NCI-H1694 treated with DMSO at 0.1 percent for 48 hours (cell line): ENCODE measurements around the gene ITGB5.
"Not testable (repeated sequence)": the region's sequence is repeated elsewhere in the genome, so short reads cannot be mapped to it uniquely, and the experiment has no call there.

Source experiments
- DNase-seq: peaks from one replicate; lab custom pipeline; 2025; lab: John Stamatoyannopoulos, UW

The ITGB5 gene

DNA sequence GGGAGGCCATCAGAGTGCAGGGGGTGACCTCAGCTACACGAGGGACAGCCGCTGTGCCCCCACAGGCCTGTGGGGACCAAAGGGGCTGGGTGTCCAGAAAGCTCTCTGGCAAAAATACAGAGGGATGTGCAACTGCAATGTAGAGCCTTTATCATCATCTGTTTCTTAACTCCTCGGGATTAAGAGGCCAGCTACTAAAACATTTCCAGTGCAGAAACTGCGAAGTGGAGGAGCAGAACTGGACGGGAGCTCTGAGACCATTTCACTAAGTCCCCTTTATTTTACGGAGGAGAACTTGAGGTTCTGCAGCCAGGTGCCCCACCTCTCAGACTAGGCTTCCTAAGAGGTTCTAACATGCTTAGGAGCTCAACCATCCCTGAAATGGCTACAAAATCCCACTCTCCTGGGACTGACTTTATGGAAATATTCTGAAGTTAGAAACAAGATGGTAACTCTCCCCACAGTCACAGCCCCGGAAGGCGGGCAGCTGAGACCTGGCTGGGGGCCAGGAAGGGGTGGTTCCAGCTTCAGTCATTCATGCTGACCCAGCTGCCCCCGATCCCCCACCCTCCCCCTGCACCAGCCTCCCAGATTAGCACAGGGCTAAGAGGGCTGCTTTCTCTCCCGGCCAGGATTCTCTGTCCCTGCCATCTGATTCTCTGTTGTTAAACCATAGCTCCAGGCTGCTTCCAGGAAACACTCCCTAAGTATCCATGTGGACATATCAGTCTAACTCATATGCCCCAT lies 116.7 kb downstream of the ITGB5 start:
- no peak for DNase-seq

DNA sequence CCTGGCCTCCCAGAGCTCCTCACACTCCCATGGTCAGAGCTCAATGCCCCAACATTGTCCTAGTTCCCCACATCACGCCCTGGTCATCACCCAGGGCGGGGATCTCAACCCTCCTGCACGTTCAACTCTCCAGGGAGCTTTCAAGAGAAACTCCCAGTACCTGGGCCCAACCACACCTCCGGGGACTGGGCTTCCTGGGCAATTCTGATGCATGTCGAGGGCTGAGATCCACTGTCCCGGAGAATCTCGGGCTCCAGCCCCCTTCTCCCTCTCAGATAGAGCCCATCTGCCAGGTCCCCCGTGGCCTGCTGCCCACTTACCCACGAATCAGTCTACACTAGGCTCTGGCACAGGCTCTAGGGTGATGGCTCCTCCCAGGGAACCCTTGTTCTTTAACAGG lies 117.7 kb downstream of the ITGB5 start:
- no peak for DNase-seq

DNA sequence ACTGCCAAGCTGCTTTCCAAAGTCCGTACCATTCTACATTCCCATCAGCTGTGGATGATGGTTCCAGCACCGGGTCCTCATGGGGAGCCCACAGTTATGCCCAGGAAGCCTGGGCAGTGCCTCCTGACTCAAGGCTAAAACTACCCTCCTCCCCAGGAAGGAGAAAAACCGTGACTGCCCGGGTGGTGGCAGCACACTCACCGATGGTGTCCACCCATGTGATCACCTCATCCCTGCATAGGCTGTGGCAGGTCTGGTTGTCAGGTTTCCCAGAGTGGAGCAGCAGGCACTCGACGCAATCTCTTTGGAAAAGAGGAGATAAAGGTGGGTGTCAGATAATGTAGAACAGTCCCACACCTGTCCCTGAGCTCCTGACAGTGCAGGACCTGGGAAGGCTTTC lies 118.4 kb downstream of the ITGB5 start:
- no peak for DNase-seq

DNA sequence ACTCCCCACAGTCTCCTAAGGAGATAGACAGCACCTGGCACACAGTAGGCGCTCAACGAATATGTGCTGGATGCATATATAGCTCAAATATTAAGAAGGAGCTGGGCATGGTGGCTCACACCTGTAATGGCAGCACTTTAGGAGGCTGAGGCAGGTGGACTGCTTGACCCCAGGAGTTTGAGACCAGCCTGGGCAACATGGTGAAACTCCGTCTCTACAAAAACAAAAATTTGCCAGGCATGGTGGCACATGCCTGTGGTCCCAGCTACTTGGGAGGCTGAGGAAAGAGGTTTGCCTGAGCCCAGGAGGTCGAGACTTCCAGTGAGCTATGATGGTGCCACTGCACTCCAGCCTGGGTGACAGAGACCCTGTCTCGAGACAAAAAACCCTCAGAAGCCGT lies 119.5 kb downstream of the ITGB5 start:
- no peak for DNase-seq

DNA sequence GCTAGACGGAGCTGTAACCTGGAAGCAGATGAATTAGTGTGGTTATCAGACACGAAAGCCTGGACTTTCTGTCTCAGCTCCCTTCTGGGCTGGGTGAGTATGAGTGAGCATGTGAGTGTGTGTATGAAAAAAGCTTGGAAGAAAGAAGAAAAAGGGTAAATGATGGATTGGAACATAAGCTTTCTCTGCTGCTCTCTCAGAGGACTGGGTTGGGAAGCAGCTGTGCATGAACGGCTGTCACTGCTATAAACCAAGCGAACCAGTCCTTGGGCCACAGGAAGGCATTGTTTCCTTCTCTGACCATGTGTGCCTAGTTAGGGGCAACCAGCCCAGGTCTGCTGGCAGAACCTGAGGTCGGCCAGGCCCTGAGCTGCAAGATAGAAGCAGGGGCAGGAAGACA lies 119.9 kb downstream of the ITGB5 start:
- no peak for DNase-seq

DNA sequence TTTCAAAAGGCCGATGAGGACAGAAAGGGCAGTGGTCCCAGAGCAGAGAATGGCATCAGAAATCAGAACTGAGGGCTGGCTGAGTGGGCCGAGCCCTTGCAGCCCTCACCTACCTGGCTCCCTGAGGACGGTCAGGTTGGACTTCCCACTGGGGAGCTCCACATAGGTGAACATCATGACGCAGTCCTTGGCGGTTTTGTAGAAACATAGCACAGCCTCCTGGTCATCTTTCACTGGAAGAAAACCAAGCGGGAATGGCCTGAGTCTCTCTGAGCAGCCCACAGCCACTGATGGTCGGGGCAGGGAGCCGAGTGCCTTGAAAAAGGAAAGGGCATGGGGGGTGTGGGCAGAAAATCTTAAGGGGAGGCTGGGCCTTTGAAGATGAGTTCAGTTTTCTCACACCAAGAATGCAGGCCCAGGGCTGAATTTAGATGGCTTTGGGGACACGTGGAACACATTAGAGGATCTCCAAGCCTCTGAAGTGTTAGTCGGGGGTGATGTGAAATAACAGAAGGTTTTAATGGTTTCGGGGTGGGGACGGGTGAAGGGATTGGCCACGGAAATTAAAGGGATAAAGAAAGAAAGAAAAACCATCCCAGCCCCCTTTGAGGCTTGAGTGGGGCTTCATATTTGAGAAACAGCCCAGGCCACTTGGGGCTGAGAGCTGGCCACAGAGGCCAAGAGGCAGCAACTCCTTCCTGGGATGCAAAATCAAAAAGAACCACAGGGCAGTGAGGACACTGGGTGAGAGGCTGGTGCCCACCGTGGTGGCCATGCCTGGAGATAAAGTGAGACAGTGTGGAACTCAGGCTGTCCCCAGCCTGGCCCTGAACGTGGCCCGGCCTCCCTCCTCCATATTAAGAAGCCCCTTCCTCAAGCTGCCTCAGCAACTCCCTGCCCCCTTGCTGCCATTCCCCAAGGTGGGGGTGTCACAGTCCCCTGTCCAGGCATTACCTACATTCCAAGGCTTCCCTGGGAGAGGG lies 120.8 kb downstream of the ITGB5 start:
- DNase-seq, result no peak

DNA sequence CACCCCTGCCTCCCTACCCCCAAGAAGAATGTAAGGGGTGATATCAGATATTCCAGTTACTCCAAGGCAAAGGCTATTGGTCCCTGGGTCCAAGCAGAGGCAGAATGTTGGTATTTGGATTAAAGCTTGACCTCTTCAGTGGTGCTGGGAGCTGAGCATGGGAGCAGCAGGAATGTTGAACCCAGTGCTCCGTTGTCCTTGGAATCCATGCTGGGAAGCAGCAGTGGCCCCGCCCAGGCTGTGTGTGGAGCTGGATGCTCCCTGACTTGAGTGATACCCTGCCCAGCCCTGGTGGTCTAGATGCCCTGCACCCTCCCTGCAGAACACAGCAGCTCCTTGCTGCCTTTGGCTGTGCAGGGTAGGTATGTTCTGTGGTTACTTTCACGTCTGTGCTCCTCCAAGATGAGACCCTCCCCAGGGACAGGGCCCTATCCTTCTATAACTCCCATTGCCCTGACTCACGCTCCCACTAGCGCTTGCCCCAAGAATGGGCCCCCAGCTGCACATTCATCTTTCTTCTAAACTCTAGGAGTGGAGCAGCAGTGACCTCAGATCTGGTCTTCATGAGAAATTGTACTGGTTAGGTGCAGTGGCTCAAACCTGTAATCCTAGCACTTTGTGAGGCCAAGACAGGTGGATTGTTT lies 121.8 kb downstream of the ITGB5 start:
- DNase-seq, result no peak

DNA sequence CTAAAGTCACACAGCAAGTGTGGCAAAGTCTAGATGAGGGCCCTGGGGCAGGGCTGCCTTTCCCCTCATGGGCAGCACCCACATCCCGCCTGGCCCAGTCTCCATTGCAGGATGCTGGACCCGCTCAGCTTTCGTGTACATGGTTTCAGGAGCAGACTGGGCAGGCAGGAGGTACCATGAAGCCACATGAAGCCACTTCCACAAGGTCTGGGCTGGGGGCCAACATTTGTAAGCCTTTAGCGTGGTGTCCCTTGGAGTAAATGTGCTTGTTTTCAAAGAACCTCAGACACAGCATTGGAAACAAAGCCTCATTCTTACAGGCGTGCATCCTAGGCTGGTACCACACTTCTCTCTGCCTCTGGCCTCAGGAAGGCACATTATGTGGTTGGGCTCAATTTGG lies 122.4 kb downstream of the ITGB5 start:
- DNase-seq, result no peak

DNA sequence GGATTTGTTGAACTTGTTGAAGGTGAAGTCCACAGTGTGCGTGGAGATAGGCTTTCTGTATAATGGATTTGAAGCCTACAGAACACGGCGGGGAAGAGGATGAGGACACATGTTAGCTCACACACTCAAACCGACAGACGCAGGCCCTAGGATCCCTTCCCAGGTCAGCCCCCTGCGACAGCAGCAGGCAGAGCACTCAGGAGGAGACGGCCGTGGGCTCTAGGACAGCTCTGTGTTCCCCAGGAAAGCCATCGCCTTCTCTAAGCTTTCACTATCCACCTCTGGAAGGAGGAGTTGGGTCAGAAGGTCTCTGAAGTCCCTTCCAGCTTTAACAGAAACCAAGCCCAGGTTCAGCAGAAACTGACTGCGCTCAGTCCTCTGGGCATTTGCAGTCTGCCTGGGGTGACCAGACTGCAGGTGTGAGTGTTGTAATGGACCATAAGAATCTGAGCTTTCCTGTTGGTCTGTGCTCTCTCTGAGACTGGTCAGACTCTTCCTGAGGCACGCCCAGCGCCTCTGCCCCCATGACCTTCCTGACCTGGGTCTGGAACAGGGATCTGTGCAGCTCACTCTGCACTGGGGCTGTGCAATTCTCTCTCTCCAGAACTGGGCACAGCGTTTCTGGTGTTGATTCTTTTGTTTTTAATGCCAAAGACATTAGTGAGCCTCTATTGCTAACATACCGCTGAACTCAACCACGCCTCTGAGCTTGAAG lies 123.4 kb downstream of the ITGB5 start:
- DNase-seq, result no peak

DNA sequence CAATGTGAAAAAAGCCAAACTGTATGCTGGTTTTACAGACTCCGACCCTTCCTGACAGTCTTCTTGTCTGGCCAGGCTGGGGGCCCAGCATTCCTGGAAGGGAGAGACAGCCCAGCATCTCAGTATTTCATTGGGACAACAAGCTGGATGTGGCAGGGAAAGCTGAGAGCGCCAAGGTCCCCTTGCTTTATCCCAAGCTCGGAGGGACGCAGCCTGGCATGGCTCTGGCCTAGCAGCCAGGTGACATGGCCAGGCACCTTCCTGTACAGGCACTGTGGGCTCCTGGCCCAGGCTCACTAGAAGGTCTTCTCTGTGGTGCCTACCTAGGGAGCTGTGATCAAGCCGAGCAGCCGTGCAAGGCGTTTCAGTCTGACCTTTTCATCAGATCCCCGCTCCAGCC lies 124.0 kb downstream of the ITGB5 start:
- DNase-seq, result no peak

DNA sequence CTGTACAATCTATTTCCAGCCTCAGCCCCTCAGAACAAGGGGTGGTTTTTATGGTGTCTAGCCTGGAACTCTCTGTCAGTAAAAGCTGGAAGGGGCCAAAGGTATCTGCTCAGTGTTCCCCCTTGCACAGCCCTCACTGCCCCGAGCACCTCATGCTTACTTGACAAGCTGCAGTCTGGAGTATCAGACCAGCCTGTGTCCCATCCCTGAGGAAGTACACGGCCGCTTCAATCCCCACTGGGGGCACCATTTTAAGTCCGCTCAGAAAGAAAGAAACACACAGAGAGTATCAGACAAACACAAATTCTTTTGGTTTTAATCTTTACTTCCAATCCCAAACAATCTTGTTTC lies 124.5 kb downstream of the ITGB5 start:
- no peak for DNase-seq

DNA sequence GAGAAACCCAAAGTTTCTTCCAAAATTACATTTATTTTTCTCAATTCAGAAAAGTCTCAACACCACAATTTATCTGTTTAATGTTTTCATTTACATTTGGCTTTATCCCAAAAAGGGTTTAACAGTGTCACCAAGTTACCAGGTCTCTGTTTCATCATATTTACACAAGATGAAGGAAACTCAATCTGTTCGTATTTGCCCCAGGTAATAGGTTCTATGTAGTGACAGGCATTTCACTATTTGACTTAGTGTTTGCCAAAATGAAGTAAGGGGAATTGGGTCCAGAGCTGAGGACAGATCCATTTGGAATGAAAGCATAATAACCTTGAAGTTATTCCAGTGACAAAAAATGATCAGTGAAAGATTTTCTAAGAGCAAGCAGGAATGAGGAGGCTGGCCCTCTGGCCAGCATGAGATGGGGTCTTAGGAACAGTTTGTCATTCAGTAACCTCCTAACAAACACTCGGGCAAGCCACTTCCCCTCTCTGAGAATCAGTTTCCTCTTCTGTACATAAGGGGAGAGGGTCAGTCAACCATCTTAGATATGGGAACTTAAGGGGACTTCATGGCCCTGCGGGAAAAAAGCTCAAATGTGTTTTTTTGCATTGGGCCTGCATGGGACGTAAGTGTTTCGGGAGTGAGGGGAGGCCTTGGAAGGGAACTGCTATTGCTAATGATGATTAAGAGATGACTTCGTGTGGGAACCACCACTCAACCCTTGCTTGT lies 125.1 kb downstream of the ITGB5 start:
- DNase-seq, result no peak

DNA sequence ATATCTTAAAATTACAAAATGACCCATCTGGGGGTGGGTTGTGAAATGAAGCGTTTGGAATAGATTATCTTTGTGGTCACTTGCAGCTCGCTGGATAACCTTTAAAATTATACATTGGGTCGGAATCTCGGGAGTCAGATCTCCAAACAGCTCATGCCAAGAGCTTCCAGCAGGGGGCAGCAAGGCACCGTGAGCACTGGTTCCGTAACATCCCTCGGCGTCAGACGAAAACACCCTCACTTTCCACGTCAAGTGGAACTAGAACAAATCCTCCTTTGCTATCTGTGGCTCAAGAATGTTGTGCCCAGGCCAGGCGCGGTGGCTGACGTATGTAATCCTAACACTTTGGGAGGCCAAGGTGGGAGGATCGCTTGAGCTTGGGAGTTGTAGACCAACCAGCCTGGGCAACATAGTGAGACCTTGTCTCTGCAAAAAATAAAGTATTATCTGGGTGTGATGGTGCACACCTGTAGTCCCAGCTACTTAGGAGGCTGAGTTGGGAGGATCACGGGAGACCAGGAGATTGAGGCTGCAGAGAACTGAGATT lies 125.8 kb downstream of the ITGB5 start:
- DNase-seq, result peak; percentile 68

DNA sequence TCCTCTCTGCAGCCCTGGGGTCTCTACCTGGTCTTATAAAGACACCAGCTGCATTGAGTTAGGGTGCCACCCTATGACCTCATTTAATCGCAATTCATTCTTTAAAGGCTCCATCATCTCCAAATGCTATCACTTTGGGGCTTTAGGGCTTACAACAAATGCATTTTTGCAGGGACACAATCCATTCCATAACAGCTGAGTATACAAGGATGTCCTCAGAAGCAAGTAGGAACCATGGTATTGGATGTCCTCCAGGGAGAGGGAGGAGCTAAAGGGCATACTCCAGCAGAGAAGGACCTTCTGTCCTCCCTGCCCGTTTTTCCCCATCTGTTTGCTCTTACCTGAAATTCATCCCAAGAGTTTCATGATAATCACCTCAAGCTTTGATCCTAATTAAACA lies 126.6 kb downstream of the ITGB5 start:
- DNase-seq, result no peak

DNA sequence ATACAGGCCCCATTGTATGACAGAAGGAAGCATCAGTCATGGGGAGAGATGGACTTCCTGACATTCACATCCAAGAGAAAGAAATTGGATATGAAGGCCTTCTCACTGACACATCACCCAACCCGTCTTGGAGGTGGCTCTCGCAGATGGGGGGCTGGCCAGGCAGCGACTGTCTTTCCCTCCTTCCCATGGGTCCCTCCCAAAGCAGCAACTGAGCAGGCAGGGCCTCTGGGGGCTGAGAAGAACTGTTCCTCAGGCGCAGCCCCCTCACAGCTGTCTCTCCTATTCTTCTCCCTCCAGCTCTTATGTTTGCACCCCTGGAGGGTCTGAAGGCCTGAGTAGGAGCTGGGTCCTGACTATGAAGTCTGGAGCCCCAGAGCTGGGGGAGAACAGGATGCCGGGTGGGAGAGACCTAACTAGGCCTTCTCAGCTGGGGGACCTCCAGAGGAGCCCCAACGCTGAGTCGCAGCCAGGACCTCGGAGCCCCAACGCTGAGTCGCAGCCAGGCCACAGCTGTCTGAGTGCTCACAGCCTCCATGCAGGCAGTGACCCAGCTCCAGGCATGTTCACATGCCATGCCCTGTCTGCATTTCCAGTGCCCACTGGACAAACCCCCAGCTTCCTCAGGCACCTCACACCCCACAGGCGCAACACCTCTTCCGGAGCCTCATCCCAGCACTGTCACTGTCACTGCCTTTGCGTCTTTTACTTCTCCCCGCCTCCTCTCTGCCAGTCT lies 127.3 kb downstream of the ITGB5 start:
- DNase-seq, result no peak

DNA sequence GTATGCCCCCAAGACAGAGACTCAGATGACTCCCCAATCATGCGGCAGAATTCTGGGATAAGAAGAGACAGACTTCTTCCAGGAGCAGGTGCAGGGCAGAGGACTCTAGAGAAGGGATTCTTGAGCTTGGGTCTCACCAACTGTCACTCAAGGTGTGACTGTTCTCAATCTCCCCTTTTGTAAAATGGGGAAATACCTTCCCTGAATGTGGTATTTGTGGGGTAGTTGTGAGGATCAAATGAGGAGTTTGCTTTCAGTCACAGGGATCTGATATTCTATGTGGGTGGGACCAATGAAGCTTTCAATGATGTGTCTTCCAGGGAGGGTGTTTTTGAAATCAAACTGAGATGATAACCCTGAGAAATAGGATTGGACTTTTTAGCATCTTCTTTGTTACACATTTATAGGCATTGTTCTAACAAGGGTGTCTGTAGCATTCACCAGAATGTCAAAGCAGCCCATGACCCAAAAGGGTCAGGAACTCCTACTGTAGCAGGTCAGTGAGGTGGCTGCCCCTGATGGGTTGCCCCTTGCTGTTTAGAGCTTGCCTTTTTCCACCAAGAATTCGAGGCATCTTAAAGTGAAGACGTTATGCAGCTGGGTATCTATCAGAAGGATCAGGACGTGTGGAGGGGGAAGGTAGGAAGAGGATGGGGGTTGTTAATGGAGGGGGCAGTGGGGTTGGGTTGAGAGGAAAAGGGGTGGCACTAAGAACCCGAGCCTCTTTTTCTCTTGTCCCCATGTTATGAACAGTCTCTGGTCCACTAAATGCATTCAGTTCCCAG lies 128.1 kb downstream of the ITGB5 start:
- DNase-seq, result no peak

DNA sequence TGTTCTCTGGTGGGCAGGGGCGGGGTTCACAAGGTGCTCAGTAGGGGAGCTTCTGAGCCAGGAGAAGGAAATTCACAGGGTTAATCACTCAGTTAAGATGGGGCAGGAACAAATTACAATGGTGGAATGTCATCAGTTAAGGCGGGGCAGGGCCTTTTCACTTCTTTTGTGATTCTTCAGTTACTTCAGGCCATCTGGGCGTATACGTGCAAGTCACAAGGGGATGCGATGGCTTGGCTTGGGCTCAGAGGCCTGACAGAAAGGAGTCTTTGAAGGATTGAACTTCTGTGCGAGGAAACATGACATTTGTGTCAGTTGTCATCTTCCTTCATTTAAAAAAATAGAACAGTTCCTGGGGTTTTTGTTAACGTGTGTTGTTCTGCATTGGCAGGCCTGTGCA lies 129.2 kb downstream of the ITGB5 start:
- not testable (repeated sequence) for DNase-seq

DNA sequence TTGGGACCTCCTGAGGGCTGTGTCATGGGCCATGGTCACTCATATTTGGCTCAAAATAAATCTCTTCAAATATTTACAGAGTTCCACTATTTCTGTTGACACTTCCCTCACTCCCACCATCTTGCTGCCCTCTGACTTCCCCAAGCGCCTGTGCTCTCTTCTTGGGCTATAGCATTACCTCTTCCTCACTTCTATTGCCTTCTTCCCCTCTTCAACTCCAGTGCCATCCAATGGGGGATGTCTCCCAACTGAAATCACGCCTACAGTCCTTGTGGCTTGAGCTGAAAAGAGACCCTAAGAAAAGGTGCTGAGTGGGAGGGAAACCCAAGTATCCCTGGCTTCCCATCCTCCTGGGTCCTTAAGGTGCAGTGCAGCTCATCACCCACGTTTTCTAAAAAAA lies 135.1 kb downstream of the ITGB5 start:
- no peak for DNase-seq

DNA sequence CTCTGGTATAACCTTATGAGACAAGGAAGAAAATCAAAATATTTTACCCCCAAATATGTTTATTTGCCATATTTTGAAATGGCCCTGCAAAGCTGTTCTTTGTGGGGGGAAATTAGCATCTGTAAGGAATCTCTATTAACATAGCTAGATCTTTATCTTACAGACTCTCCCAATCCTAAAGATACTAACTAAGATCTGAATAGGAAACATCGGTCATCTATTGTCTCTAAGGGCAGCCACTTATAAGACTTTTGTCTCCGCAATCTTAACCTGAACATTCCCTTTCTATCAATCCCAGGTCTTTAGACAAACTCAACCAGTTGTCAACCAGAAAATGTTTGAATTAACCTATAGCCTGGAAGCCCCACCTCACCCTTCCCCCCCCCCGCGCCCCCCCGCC lies 135.7 kb downstream of the ITGB5 start:
- no peak for DNase-seq

DNA sequence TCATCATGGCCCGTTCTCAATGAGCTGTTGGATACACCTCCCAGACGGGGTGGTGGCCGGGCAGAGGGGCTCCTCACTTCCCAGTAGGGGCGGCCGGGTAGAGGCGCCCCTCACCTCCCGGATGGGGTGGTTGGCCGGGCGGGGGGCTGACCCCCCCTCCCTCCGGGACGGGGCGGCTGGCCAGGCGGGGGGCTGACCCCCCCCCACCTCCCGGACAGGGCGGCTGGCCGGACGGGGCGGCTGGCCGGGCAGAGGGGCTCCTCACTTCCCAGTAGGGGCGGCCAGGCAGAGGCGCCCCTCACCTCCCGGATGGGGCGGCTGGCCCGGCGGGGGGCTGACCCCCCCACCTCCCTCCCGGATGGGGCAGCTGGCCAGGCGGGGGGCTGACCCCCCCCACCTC lies 137.3 kb downstream of the ITGB5 start:
- not testable (repeated sequence) for DNase-seq
